ENCODE data around the gene CELSR2.

CELSR2 gene

GRCh38 chr1:109272831-109273547, 23.6 kb downstream of the CELSR2 start:
- H3K27ac ChIP-seq, result no peak overlapping the region
- TF ChIP-seq CTCF (IDR thresholded peaks at IDR 0.05) (no peak), ZFX (IDR thresholded peaks at IDR 0.05; ENCODE audit: borderline replicate concordance) (no peak)

- no peak overlapping the region for H3K27ac ChIP-seq
These were observed 24.4 kb downstream of the CELSR2 start for GRCh38 chr1:109273570-109274288.

GRCh38 chr1:109274533-109275476, 25.5 kb downstream of the CELSR2 start:
- TF ChIP-seq CTCF (IDR thresholded peaks at IDR 0.05) (no peak), ZFX (IDR thresholded peaks at IDR 0.05; ENCODE audit: borderline replicate concordance) (no peak)
- peak overlapping the region; percentile 46 for H3K27ac ChIP-seq

More at GRCh38 chr1:109273570-109274288, 24.4 kb downstream of the CELSR2 start:
- no peak for TF ChIP-seq ZFX (IDR thresholded peaks at IDR 0.05; ENCODE audit: borderline replicate concordance)
- no peak for TF ChIP-seq CTCF (IDR thresholded peaks at IDR 0.05)

GRCh38 chr1:109275706-109276345, 26.5 kb downstream of the CELSR2 start:
- peak overlapping the region; percentile 46 for H3K27ac ChIP-seq
- TF ChIP-seq CTCF (IDR thresholded peaks at IDR 0.05) (no peak), ZFX (IDR thresholded peaks at IDR 0.05; ENCODE audit: borderline replicate concordance) (no peak)

GRCh38 chr1:109277434-109278204, 28.3 kb downstream of the CELSR2 start:
- H3K27ac ChIP-seq, result peak overlapping the region; percentile 71
- TF ChIP-seq ZFX (IDR thresholded peaks at IDR 0.05; ENCODE audit: borderline replicate concordance) (no peak), CTCF (IDR thresholded peaks at IDR 0.05) (peak; percentile 91)

- H3K27ac ChIP-seq, result no peak overlapping the region
- TF ChIP-seq CTCF (IDR thresholded peaks at IDR 0.05) (no peak), ZFX (IDR thresholded peaks at IDR 0.05; ENCODE audit: borderline replicate concordance) (no peak)
These were observed 30.4 kb downstream of the CELSR2 start for GRCh38 chr1:109279615-109280278.
